Stimulated activated naive CD8-positive, alpha-beta T cell treated with anti-CD3 and anti-CD28 coated beads, Interleukin-15, Interleukin-2, amounts not matched to agents 100 ng/mL and 50 ng/mL, for 24 hours (primary cell): ENCODE results near the gene BPIFB2.

Experiments
- H3K27ac Mint-ChIP-seq: one replicate; pipeline ENCODE4 v1.8.0; 2021; ENCODE audit warnings: mild to moderate bottlenecking, mixed read lengths
- H3K27me3 Mint-ChIP-seq: one replicate; pipeline ENCODE4 v1.8.0; 2021; ENCODE audit warnings: mixed read lengths
- H3K36me3 Mint-ChIP-seq: one replicate; pipeline ENCODE4 v1.8.0; 2021; ENCODE audit warnings: low read depth, mixed read lengths
- H3K4me1 Mint-ChIP-seq: one replicate; pipeline ENCODE4 v1.8.0; 2021; ENCODE audit warnings: low read depth, mixed read lengths
- H3K4me3 Mint-ChIP-seq: one replicate; pipeline ENCODE4 v1.8.0; 2021; ENCODE audit warnings: mild to moderate bottlenecking, mixed read lengths
- H3K9me3 Mint-ChIP-seq: one replicate; pipeline ENCODE4 v1.8.0; 2021; ENCODE audit warnings: mixed read lengths

BPIFB2 gene

DNA sequence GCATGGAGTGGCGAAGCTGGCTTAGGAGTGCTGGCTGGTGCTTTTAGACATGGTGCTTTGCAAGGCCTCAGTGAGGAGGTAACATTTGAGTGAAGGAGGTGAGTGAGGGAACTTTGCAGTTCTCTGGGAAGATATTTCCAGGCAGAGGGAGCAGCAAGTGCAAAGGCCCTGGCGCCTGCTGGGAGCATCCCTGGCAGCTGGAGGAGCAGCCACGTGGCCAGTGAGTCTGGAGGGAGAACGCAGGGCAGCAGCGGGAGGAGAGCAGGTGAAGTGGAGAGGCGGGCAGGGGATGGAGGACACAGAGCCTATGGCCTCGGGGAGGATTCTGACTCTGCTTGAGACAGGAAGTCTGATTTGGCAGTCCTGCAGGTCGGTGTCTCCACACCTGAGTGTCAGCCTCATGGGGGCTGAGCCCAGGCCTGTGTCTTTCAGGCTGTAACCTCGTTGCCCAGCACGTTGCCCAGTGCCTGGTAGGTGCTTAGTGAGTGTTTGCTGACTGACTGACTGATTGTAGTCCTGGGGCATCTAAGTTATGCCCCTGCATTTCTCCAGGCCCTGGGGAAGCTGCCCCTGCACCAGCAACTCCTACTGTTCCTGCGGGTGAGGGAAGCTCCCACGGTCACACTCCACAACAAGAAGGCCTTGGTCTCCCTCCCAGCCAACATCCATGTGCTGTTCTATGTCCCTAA lies 60.9 kb downstream of the BPIFB2 start:
- H3K36me3 Mint-ChIP-seq, result no peaks in the 10 kb centered on the region
- no peaks in the 10 kb centered on the region for H3K9me3 Mint-ChIP-seq
- H3K4me1 Mint-ChIP-seq, result no peaks in the 10 kb centered on the region
- H3K4me3 Mint-ChIP-seq, result no peak overlapping the region
- H3K27ac Mint-ChIP-seq, result no peak overlapping the region
- no peaks in the 10 kb centered on the region for H3K27me3 Mint-ChIP-seq

DNA sequence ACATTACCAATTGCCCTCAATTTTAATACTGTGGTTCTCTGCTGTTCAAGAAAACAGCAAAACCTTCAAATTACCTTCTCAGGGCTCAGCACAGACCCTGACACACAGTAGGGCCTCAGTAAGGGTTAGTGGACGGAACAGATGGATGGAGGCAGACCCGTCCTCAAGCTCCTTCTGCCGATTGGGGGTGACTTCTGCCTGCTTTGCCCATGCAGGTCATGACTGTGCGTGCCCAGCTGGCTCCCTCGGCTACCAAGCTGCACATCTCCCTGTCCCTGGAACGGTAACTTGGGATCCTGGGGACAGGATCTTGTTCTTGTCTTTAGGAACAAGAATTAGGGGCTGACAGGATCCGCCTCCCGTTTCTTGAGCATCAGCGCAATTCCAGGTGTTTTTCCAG lies 62.2 kb downstream of the BPIFB2 start:
- Mint-ChIP-seq H3K36me3 (no peaks in the 10 kb centered on the region), H3K27me3 (no peaks in the 10 kb centered on the region), H3K9me3 (no peaks in the 10 kb centered on the region), H3K4me1 (no peaks in the 10 kb centered on the region), H3K27ac (no peak overlapping the region), H3K4me3 (no peak overlapping the region)

DNA sequence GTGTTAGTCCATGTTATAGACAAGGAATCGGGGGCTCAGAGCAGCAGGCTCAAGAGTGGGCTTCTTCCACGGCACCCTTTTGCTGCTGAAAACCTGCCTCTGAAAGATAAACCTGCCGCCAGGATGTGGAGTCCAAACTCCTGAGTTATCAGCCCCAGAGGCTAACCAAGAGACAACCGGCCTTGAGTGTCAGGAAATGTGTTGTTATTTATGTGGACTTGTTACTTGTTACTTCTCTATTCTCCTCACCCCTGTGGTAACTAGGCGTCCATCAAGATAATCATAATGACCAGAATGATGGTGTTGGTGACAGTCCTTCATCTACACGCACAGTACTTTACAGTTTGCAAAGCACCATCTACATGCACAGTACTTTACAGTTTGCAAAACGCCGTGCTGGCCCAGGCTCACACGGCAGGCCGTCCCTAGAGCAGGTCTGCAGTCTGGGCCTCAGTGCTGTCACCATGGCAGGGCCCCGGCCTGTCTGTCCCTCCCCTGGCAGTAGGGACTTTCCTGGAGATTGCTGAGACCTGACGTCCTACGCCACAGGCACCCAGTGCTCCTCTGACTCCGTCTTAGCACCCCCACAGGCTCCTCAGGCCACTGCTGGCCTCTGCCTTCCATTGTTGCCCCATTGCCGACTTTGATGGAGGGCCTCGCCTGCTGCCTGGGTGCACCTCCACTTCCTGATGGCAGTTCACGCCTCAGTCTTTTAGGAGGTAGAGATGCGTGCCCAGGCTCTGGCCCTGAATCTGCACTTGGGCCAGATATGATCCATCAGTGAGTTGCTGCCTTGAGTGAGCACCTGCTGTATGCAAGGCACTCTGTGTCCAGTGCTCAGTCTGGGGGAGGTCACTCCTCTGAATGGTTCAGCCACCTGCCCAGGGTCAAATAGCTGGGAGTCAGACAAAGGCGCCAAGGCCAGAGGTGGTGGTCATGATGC lies 62.9 kb downstream of the BPIFB2 start:
- H3K4me1 Mint-ChIP-seq, result no peaks in the 10 kb centered on the region
- no peaks in the 10 kb centered on the region for H3K9me3 Mint-ChIP-seq
- no peak overlapping the region for H3K27ac Mint-ChIP-seq
- H3K36me3 Mint-ChIP-seq, result no peaks in the 10 kb centered on the region
- H3K27me3 Mint-ChIP-seq, result no peaks in the 10 kb centered on the region
- no peak overlapping the region for H3K4me3 Mint-ChIP-seq

DNA sequence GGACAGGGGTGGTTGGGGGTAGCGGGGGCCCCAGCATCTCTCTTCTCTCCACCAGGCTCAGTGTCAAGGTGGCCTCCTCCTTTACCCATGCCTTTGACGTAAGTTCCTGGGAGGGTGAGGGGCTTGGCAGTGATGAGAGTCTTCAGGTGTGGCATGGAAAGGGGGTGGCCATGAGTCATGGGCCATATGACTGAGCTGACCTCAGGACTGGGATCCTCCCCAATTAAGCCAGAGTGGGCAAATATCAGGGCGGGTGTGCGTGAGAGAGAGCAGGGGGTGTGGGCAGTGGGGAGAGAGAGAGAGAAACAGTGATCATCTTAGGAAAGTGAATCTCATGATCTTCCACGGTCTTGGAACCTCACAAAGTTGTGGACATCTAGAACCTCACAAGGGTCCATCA lies 63.7 kb downstream of the BPIFB2 start:
- Mint-ChIP-seq H3K9me3 (no peaks in the 10 kb centered on the region), H3K4me1 (no peaks in the 10 kb centered on the region), H3K4me3 (no peak overlapping the region), H3K27me3 (no peaks in the 10 kb centered on the region), H3K36me3 (no peaks in the 10 kb centered on the region), H3K27ac (no peak overlapping the region)

DNA sequence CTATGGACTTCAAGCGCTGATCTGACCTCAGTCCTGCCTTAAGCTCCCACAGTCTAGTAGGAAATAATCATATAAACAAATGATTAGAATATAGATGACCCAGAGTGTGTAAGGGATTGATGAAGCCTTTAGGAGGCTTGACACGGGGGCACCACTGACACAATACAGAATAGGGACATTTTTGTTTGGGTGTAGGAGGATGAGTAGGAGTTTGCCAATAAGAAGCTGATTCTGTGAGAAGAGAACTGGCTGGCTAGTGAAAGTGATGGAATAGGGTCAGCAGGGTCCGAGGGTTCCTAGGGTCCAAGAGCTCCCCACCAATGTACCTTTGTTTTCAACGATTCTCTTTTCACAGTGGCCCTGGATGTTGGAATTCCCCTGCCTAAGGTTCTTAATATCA lies 64.9 kb downstream of the BPIFB2 start:
- Mint-ChIP-seq H3K4me3 (no peak overlapping the region), H3K36me3 (no peaks in the 10 kb centered on the region), H3K4me1 (no peaks in the 10 kb centered on the region), H3K27me3 (no peaks in the 10 kb centered on the region), H3K9me3 (no peaks in the 10 kb centered on the region), H3K27ac (no peak overlapping the region)

DNA sequence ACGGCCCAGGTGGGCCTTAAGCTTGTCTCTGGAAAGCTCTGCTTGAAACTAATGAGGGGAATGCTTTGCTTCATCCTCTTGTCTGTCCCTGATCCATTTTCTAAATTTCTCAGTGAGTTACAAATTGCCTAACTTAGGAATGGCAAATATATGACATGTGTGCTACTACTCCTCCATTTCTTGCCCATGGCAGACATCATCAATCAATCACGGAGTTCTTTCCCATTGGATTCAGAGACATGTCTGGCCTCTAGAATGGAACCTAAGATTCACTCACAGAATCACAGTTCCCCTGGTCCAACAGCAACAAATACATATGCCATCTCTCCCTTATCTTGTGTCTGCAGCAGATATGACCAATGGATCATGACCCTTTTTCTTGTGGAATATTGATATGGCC lies 65.3 kb downstream of the BPIFB2 start:
- no peaks in the 10 kb centered on the region for H3K9me3 Mint-ChIP-seq
- no peaks in the 10 kb centered on the region for H3K27me3 Mint-ChIP-seq
- H3K36me3 Mint-ChIP-seq, result no peaks in the 10 kb centered on the region
- no peak overlapping the region for H3K4me3 Mint-ChIP-seq
- H3K27ac Mint-ChIP-seq, result no peak overlapping the region
- no peaks in the 10 kb centered on the region for H3K4me1 Mint-ChIP-seq
